Heart left ventricle (tissue), 13 donors: ENCODE results near the gene SLC30A7.

Experiments used
- CTCF ChIP-seq, 12 donors: fragments of 200-600 bp; sonication (generic) in 4 of 12; IDR thresholded peaks; one replicate each; pipeline versions ENCODE4 v1.5.0 to v1.8.0; 2018 to 2022; ENCODE audit warnings: antibody characterized with exemption in 12 of 12, mild to moderate bottlenecking in 5 of 12
- POLR2A ChIP-seq, 2 donors: fragments of 450-650 bp; IDR thresholded peaks; one replicate each; pipeline ENCODE4 v1.6.1; 2017; ENCODE audit warnings: antibody characterized with exemption in 2 of 2, mild to moderate bottlenecking in 2 of 2, moderate library complexity in 2 of 2
- donor health status: ischemic (EF 13 %, LVEDD 7.1; RV severe dilation, severe dysfunction).
- donor health status: DM: no; HTN: yes; CAD: no.
- donor health status: DM: no; HTN: no; CAD: no.
- donor health status: ischemic (EF 25% LVEDD 6.9; RV normal size, moderate dysfunction).
- donor health status: ischemic (EF 25% LVEDD 5.7; RV mildly dilated, moderate dysfunction).
- donor health status: ischemic (EF 35%, LVEDD 5.7; RV mildly dilated, moderate dysfunction).
- donor health status: nonischemic (EF 11% LVEDD 7.7; RV severe dilation, severe dysfunction).
- donor health status: DM: yes; HTN: yes; CAD: no.
- donor health status: PGD.
- donor health status: ischemic (EF 29% LVEDD 5.4; RV normal size, mild dysfunction).
- donor health status: nonischemic (EF 23%, LVEDD 6.1; RV moderate dilation, normal function).

- TF ChIP-seq POLR2A (IDR thresholded peaks at IDR 0.05) (no peak), CTCF (IDR thresholded peaks at IDR 0.05) (no peak)
Measured at GRCh38 chr1:101030881-101031280, 135.0 kb downstream of the SLC30A7 start.
